ENCODE results near the gene POM121L2. TPM values are rescaled to one million over a fixed set of nuclear protein-coding genes. Genes with fewer than 3 reads are reported as not detected.

Gene POM121L2
- total and polyA plus RNA-seq, 9 of the 15 experiments (the other 6 are each of a cell fraction or from before 2014, with no cell fraction given): 0.23 to 0.45 TPM; not detected in 7

GRCh38 chr6:27275025-27275956, 36.8 kb downstream of the POM121L2 start (continued):
- TF ChIP-seq REST (IDR thresholded peaks at IDR 0.05; ENCODE audit: borderline replicate concordance): no peak
- no peak for TF ChIP-seq REST (CRISPR knock-in tag; IDR thresholded peaks at IDR 0.05; ENCODE audit: low read depth)
- no peak for TF ChIP-seq NELFE (IDR thresholded peaks at IDR 0.05; ENCODE audit: insufficient read depth, insufficient read length)
- 0 out of 2 replicates have a peak, but pooled peaks have one; percentile 18 for TF ChIP-seq EHMT2 (IDR thresholded peaks at IDR 0.05)
- no peak for TF ChIP-seq THRAP3 (IDR thresholded peaks at IDR 0.05; ENCODE audit: borderline replicate concordance)
- peak; percentile 22; the same call in 1 of the 2 replicates for TF ChIP-seq ARID1B (IDR thresholded peaks at IDR 0.05)
- TF ChIP-seq DPF2 (IDR thresholded peaks at IDR 0.05): peak; percentile 44; the same call in 1 of the 2 replicates
- TF ChIP-seq HDAC6 (IDR thresholded peaks at IDR 0.05; ENCODE audit: low read depth, low read length): no peak
- TF ChIP-seq TFAP4 (CRISPR knock-in tag; IDR thresholded peaks at IDR 0.05; ENCODE audit: borderline replicate concordance): peak; percentile 35; the same call in 1 of the 2 replicates
- TF ChIP-seq L3MBTL2 (IDR thresholded peaks at IDR 0.05): peak; percentile 26; the same call in 1 of the 2 replicates
- TF ChIP-seq SREBF2 (CRISPR knock-in tag; IDR thresholded peaks at IDR 0.05): no peak
- no peak for TF ChIP-seq ZNF778 (CRISPR knock-in tag; IDR thresholded peaks at IDR 0.05)
- TF ChIP-seq SLC30A9 (CRISPR knock-in tag; IDR thresholded peaks at IDR 0.05): no peak
- no peak for TF ChIP-seq E2F1 (CRISPR knock-in tag; IDR thresholded peaks at IDR 0.05)
- 0 out of 2 replicates have a peak, but pooled peaks have one; percentile 23 for TF ChIP-seq ZNF134 (CRISPR knock-in tag; conservative IDR thresholded peaks at IDR 0.05)
- TF ChIP-seq BRCA1 (IDR thresholded peaks at IDR 0.05): no peak
- TF ChIP-seq BRCA1 (CRISPR knock-in tag; IDR thresholded peaks at IDR 0.05): no peak
- TF ChIP-seq ZNF444 (CRISPR knock-in tag; IDR thresholded peaks at IDR 0.05): no peak
- TF ChIP-seq HMG20A (CRISPR knock-in tag; conservative IDR thresholded peaks at IDR 0.05): no peak
